ENCODE results near the gene KLF7. TPM values are rescaled to one million over a fixed set of nuclear protein-coding genes. Genes with fewer than 3 reads are reported as not detected.
A peak's percentile ranks its signal among the peaks of the same experiment; 100 is the strongest.

Gene KLF7
- total and polyA plus RNA-seq, 4 experiments from 2014 or later, result 14.1 to 47.1 (median 31.4) TPM

GRCh38 chr2:207046724-207047123 is 119.0 kb downstream of the KLF7 start:
- H3K27ac ChIP-seq (ENCODE audit: low read depth, low read length), result no peak overlapping the region
- Mint-ChIP-seq H3K27ac (peak overlapping the region in 6 of 7 donors; percentile 10 to 84 (median 52)), H3K4me3 (peak overlapping the region in 7 of 8 donors; percentile 0 to 55 (median 23)), H3K36me3 (no peaks in the 10 kb centered on the region), H3K9me3 (no peaks in the 10 kb centered on the region), H3K4me1 (peaks cover 11 to 15% (median 13%) of the 10 kb centered on the region in 4 donors), H3K27me3 (peaks cover 0 to 2% of the 10 kb centered on the region in 2 donors)
- intact Hi-C loops (cut with micrococcal nuclease), result loop anchor here (1.0 to 5.0 kb wide), 8 partner anchors 96 to 429 kb away; partner anchors contain the start of gene KLF7
- H3K27me3 ChIP-seq (ENCODE audit: insufficient read depth, low read length), result no peaks in the 10 kb centered on the region
- H3K9me3 ChIP-seq (ENCODE audit: control insufficient read depth in 1 of 2, low read length in 2 of 2), result no peaks in the 10 kb centered on the region
- no peaks in the 10 kb centered on the region for H3K36me3 ChIP-seq (ENCODE audit: insufficient read depth, low read length)
- no peak overlapping the region for H3K4me3 ChIP-seq (ENCODE audit: low read length in 2 of 2)
- POLR2A ChIA-PET (ENCODE audit: partially characterized antibody), result interaction anchor here (1.0 to 1.8 kb wide), 4 partner anchors 27 to 120 kb away, joined by 3 to 16 read pairs (median 8); partner anchors contain the start of gene KLF7
- DNase-seq, result peak; percentile 37 to 62 (median 45)
- peaks cover 9% of the 10 kb centered on the region for H3K4me1 ChIP-seq (ENCODE audit: insufficient read depth, low read length)
- CTCF ChIA-PET (ENCODE audit: partially characterized antibody), result interaction anchor here (0.7 to 3.7 kb wide), 18 partner anchors 9 to 433 kb away, joined by 3 to 41 read pairs (median 4); partner anchors contain the start of gene KLF7

- peaks cover 0 to 2% of the 10 kb centered on the region in 2 donors for H3K27me3 Mint-ChIP-seq
- POLR2A ChIA-PET (ENCODE audit: partially characterized antibody), result interaction anchor here (0.6 kb wide), 1 partner anchor 487 kb away, joined by 3 read pairs; no protein-coding TSS in a partner anchor
- CTCF ChIA-PET (ENCODE audit: partially characterized antibody), result interaction anchor here (1.1 to 3.7 kb wide), 5 partner anchors 12 to 431 kb away, joined by 3 to 41 read pairs (median 5); no protein-coding TSS in a partner anchor
- no peak overlapping the region for H3K4me3 Mint-ChIP-seq
- H3K27ac ChIP-seq (ENCODE audit: low read depth, low read length), result no peak overlapping the region
- no peak overlapping the region for H3K4me3 ChIP-seq (ENCODE audit: low read length in 2 of 2)
- intact Hi-C loops (cut with micrococcal nuclease), result loop anchor here (5.0 kb wide), 1 partner anchor 197 kb away; no protein-coding TSS in a partner anchor
- no peaks in the 10 kb centered on the region for H3K36me3 ChIP-seq (ENCODE audit: insufficient read depth, low read length)
- no peaks in the 10 kb centered on the region for H3K36me3 Mint-ChIP-seq
- no peak overlapping the region for H3K27ac Mint-ChIP-seq
- peaks cover 9% of the 10 kb centered on the region for H3K4me1 ChIP-seq (ENCODE audit: insufficient read depth, low read length)
- peaks cover 11 to 15% (median 13%) of the 10 kb centered on the region in 4 donors for H3K4me1 Mint-ChIP-seq
- no peaks in the 10 kb centered on the region for H3K9me3 ChIP-seq (ENCODE audit: control insufficient read depth in 1 of 2, low read length in 2 of 2)
- H3K9me3 Mint-ChIP-seq, result no peaks in the 10 kb centered on the region
- no peaks in the 10 kb centered on the region for H3K27me3 ChIP-seq (ENCODE audit: insufficient read depth, low read length)
- DNase-seq, result no peak
These were observed 120.2 kb downstream of the KLF7 start for GRCh38 chr2:207045531-207045930.

GRCh38 chr2:207044379-207045362 is 121.1 kb downstream of the KLF7 start:
- ChIA-PET CTCF (ENCODE audit: partially characterized antibody) (interaction anchor here (3.7 kb wide), 1 partner anchor 428 kb away, joined by 41 read pairs; no protein-coding TSS in a partner anchor), POLR2A (ENCODE audit: partially characterized antibody) (no interaction called here)
- Mint-ChIP-seq H3K4me1 (peaks cover 11 to 15% (median 13%) of the 10 kb centered on the region in 4 donors), H3K27ac (no peak overlapping the region), H3K27me3 (peaks cover 0 to 2% of the 10 kb centered on the region in 2 donors), H3K9me3 (no peaks in the 10 kb centered on the region), H3K4me3 (no peak overlapping the region), H3K36me3 (no peaks in the 10 kb centered on the region)
- no peaks in the 10 kb centered on the region for H3K36me3 ChIP-seq (ENCODE audit: insufficient read depth, low read length)
- H3K9me3 ChIP-seq (ENCODE audit: control insufficient read depth in 1 of 2, low read length in 2 of 2), result no peaks in the 10 kb centered on the region
- H3K27ac ChIP-seq (ENCODE audit: low read depth, low read length), result no peak overlapping the region
- H3K27me3 ChIP-seq (ENCODE audit: insufficient read depth, low read length), result no peaks in the 10 kb centered on the region
- peaks cover 9% of the 10 kb centered on the region for H3K4me1 ChIP-seq (ENCODE audit: insufficient read depth, low read length)
- no peak for DNase-seq
- H3K4me3 ChIP-seq (ENCODE audit: low read length in 2 of 2), result no peak overlapping the region
- intact Hi-C loops (cut with micrococcal nuclease), result loop anchor here (5.0 kb wide), 1 partner anchor 198 kb away; no protein-coding TSS in a partner anchor

GRCh38 chr2:207042841-207043240 is 122.9 kb downstream of the KLF7 start:
- intact Hi-C loops (cut with micrococcal nuclease), result no loop called here
- Histone ChIP-seq H3K27me3 (ENCODE audit: insufficient read depth, low read length) (no peaks in the 10 kb centered on the region), H3K27ac (ENCODE audit: low read depth, low read length) (no peak overlapping the region), H3K36me3 (ENCODE audit: insufficient read depth, low read length) (no peaks in the 10 kb centered on the region), H3K9me3 (ENCODE audit: control insufficient read depth in 1 of 2, low read length in 2 of 2) (no peaks in the 10 kb centered on the region), H3K4me1 (ENCODE audit: insufficient read depth, low read length) (peaks cover 9% of the 10 kb centered on the region), H3K4me3 (ENCODE audit: low read length in 2 of 2) (no peak overlapping the region)
- H3K27me3 Mint-ChIP-seq, result peaks cover 2 to 4% of the 10 kb centered on the region in 2 donors
- no peaks in the 10 kb centered on the region for H3K9me3 Mint-ChIP-seq
- no peak overlapping the region for H3K4me3 Mint-ChIP-seq
- H3K4me1 Mint-ChIP-seq, result peaks cover 11 to 15% (median 13%) of the 10 kb centered on the region in 4 donors
- no peaks in the 10 kb centered on the region for H3K36me3 Mint-ChIP-seq
- H3K27ac Mint-ChIP-seq, result no peak overlapping the region
- no peak for DNase-seq
- ChIA-PET POLR2A (ENCODE audit: partially characterized antibody) (no interaction called here), CTCF (ENCODE audit: partially characterized antibody) (interaction anchor here (1.2 kb wide), 1 partner anchor 430 kb away, joined by 3 read pairs; no protein-coding TSS in a partner anchor)

GRCh38 chr2:207041786-207042554 is 123.8 kb downstream of the KLF7 start:
- Histone ChIP-seq H3K4me1 (ENCODE audit: insufficient read depth, low read length) (peaks cover 7% of the 10 kb centered on the region), H3K36me3 (ENCODE audit: insufficient read depth, low read length) (no peaks in the 10 kb centered on the region), H3K27me3 (ENCODE audit: insufficient read depth, low read length) (no peaks in the 10 kb centered on the region), H3K4me3 (ENCODE audit: low read length in 2 of 2) (no peak overlapping the region), H3K9me3 (ENCODE audit: control insufficient read depth in 1 of 2, low read length in 2 of 2) (no peaks in the 10 kb centered on the region), H3K27ac (ENCODE audit: low read depth, low read length) (no peak overlapping the region)
- Mint-ChIP-seq H3K36me3 (no peaks in the 10 kb centered on the region), H3K27ac (no peak overlapping the region), H3K9me3 (no peaks in the 10 kb centered on the region), H3K27me3 (peaks cover 2 to 5% of the 10 kb centered on the region in 2 donors), H3K4me1 (peaks cover 8 to 11% (median 9%) of the 10 kb centered on the region in 4 donors), H3K4me3 (no peak overlapping the region)
- POLR2A ChIA-PET (ENCODE audit: partially characterized antibody), result no interaction called here
- DNase-seq, result no peak
- CTCF ChIA-PET (ENCODE audit: partially characterized antibody), result no interaction called here
- intact Hi-C loops (cut with micrococcal nuclease), result no loop called here

GRCh38 chr2:207041279-207041678 is 124.5 kb downstream of the KLF7 start:
- DNase-seq, result no peak
- Mint-ChIP-seq H3K9me3 (no peaks in the 10 kb centered on the region), H3K27ac (no peak overlapping the region), H3K36me3 (no peaks in the 10 kb centered on the region), H3K4me3 (no peak overlapping the region), H3K27me3 (peaks cover 5% of the 10 kb centered on the region in 2 donors), H3K4me1 (peaks cover 2 to 5% (median 3%) of the 10 kb centered on the region in 4 donors)
- no peaks in the 10 kb centered on the region for H3K36me3 ChIP-seq (ENCODE audit: insufficient read depth, low read length)
- CTCF ChIA-PET (ENCODE audit: partially characterized antibody), result no interaction called here
- no peak overlapping the region for H3K4me3 ChIP-seq (ENCODE audit: low read length in 2 of 2)
- H3K4me1 ChIP-seq (ENCODE audit: insufficient read depth, low read length), result no peaks in the 10 kb centered on the region
- no peaks in the 10 kb centered on the region for H3K9me3 ChIP-seq (ENCODE audit: control insufficient read depth in 1 of 2, low read length in 2 of 2)
- H3K27ac ChIP-seq (ENCODE audit: low read depth, low read length), result no peak overlapping the region
- POLR2A ChIA-PET (ENCODE audit: partially characterized antibody), result no interaction called here
- intact Hi-C loops (cut with micrococcal nuclease), result no loop called here
- H3K27me3 ChIP-seq (ENCODE audit: insufficient read depth, low read length), result no peaks in the 10 kb centered on the region

Measured in CD4-positive, alpha-beta memory T cell (primary cell).